ENCODE data around the gene LYPD6B.

- no peak for TF ChIP-seq JUND (IDR thresholded peaks at IDR 0.05)
- TF ChIP-seq CTCF (IDR thresholded peaks at IDR 0.05 in 2 of 3, conservative IDR thresholded peaks at IDR 0.05 in 1 of 3; ENCODE audit: borderline replicate concordance in 1 of 3, insufficient read depth in 1 of 3, low read depth in 2 of 3, low read length in 2 of 3), result no peak
- no peak for TF ChIP-seq POLR2A (IDR thresholded peaks at IDR 0.05; ENCODE audit: borderline replicate concordance, extremely low read depth, insufficient read depth, insufficient read length)
- no peak for TF ChIP-seq SP1 (IDR thresholded peaks at IDR 0.05; ENCODE audit: low read depth)
- no peak for TF ChIP-seq SIN3A (IDR thresholded peaks at IDR 0.05; ENCODE audit: low read depth)
- no peak for TF ChIP-seq REST (IDR thresholded peaks at IDR 0.05; ENCODE audit: low read depth)
- TF ChIP-seq ZNF274 (IDR thresholded peaks at IDR 0.05; ENCODE audit: low read depth, low read length), result no peak
- no peak for TF ChIP-seq POLR2AphosphoS5 (IDR thresholded peaks at IDR 0.05; ENCODE audit: low read depth, low read length)
- no peak for TF ChIP-seq MAX (IDR thresholded peaks at IDR 0.05)
- TF ChIP-seq EZH2 (IDR thresholded peaks at IDR 0.05), result no peak
Measured at GRCh38 chr2:149246186-149246585, 207.7 kb downstream of the LYPD6B start.
